ENCODE data around the gene POLN.

DNA sequence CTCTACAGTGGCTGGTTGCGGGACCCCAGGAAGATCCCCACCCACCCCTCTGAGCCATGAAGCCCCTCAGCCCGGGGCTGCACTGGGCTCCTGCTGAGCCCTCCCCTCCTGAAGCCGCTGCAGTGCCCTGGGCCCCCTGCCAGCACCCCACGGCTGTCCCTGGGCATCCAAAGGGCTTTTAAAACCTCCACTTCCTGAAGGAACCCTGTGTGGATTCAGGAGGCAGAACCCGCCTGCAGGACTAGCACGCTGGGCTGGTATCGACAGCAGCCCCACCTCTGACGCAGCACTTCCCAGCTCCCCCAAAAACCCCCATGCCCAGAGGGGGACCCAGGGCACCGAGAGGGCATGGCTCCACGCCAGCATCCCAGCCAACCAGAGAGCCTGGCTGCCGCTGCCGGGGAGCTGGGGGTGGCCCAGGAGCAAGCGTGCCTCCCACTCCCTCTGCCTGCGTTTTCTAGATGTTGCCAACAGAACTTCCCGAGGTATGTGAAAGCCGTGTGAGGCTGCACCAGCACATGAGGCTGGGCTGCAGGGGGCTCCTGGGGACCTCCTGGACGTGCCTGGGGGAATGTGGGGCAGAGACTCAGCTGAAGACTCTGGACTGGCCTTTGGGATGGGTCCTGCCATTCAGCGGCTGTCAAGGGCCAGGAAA, 13.7 kb upstream of the POLN start:
- TF ChIP-seq ZNF114 (CRISPR knock-in tag; IDR thresholded peaks at IDR 0.05): no peak
- TF ChIP-seq POLR2AphosphoS5 (IDR thresholded peaks at IDR 0.05; ENCODE audit: low read depth): no peak
- TF ChIP-seq, protein P1, sequence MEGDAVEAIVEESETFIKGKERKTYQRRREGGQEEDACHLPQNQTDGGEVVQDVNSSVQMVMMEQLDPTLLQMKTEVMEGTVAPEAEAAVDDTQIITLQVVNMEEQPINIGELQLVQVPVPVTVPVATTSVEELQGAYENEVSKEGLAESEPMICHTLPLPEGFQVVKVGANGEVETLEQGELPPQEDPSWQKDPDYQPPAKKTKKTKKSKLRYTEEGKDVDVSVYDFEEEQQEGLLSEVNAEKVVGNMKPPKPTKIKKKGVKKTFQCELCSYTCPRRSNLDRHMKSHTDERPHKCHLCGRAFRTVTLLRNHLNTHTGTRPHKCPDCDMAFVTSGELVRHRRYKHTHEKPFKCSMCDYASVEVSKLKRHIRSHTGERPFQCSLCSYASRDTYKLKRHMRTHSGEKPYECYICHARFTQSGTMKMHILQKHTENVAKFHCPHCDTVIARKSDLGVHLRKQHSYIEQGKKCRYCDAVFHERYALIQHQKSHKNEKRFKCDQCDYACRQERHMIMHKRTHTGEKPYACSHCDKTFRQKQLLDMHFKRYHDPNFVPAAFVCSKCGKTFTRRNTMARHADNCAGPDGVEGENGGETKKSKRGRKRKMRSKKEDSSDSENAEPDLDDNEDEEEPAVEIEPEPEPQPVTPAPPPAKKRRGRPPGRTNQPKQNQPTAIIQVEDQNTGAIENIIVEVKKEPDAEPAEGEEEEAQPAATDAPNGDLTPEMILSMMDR (conservative IDR thresholded peaks at IDR 0.05; ENCODE audit: low read depth in 2 of 2): no peak
- no peak for TF ChIP-seq EZH2phosphoT487 (IDR thresholded peaks at IDR 0.05; ENCODE audit: unreplicated experiment)
- TF ChIP-seq EZH2 (IDR thresholded peaks at IDR 0.05; ENCODE audit: low read depth, unreplicated experiment): no peak
